ENCODE data around the gene WDFY4. TPM values are rescaled to one million over a fixed set of nuclear protein-coding genes. Genes with fewer than 3 reads are reported as not detected.

The WDFY4 gene
- total and polyA plus RNA-seq, 2 of the 4 experiments (the other 2 are of a cell fraction), result not detected

DNA sequence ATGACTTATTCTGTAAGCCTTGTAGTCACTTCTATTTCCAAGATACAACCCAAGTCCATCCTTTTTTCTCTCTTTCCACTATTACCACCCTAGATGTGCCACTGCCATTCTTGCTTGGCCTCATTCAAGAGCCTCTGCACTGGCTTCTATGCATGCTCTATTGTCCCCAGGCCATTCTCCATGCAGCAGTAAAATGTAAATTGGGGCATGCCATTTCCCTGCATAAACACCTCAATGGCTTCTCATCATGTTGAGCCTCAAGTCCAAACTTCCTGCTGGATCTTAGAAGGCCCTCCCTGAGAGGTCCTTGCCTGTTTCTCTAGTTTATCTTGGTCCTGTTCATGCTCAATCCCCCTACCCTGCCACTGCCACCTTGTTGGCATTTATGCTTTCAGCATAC lies 23.2 kb upstream of the WDFY4 start:
- dilution Hi-C loops (cut with HindIII; ENCODE audit: low sequenced_read_pairs, unreplicated experiment), result no loop called here
- H2BK120ac ChIP-seq (ENCODE audit: low read depth, low read length), result no peak overlapping the region

More for the DNA sequence above, 23.2 kb upstream of the WDFY4 start:
- Histone ChIP-seq H3K18ac (ENCODE audit: low read depth, low read length) (no peak overlapping the region), H3K27ac (ENCODE audit: insufficient read depth, low read length) (no peak overlapping the region), H3K4me1 (ENCODE audit: control insufficient read depth, insufficient read depth, low read length) (0 out of 2 replicates have a peak, but pooled peaks cover 1% of the 10 kb centered on the region), H2AK9ac (replicated peaks; ENCODE audit: low read depth, low read length, poor library complexity) (no peak overlapping the region), H3K9me1 (ENCODE audit: insufficient read depth, low read length) (peaks cover 2% of the 10 kb centered on the region; the same call in 1 of the 2 replicates), H3K4ac (ENCODE audit: low read depth, low read length) (no peak overlapping the region), H3K14ac (replicated peaks; ENCODE audit: low read depth, low read length) (no peak overlapping the region), H4K5ac (ENCODE audit: low read depth, low read length) (no peak overlapping the region), H3K27me3 (ENCODE audit: control insufficient read depth, insufficient read depth, low read length) (peaks cover 23% of the 10 kb centered on the region), H3K9ac (ENCODE audit: low read depth, low read length) (no peak overlapping the region), H2BK20ac (ENCODE audit: low read depth, low read length) (no peak overlapping the region), H2AK5ac (ENCODE audit: low read depth, low read length) (no peak overlapping the region), H3K4me3 (ENCODE audit: insufficient read depth, low read depth, low read length) (no peak overlapping the region), H4K91ac (ENCODE audit: insufficient read depth, low read depth, low read length) (no peak overlapping the region), H3K79me1 (ENCODE audit: low read depth in 1 of 2, low read length in 2 of 2) (peaks cover 0 to 4% of the 10 kb centered on the region in 2 experiments; a peak in 1 of 4 replicates), H3K56ac (ENCODE audit: extremely low read depth, insufficient read depth, low read length) (no peak overlapping the region), H3K36me3 (ENCODE audit: control insufficient read depth, insufficient read depth, low read length) (no peaks in the 10 kb centered on the region), H2BK5ac (ENCODE audit: low read depth, low read length, poor library complexity, severe bottlenecking) (no peak overlapping the region), H4K20me1 (ENCODE audit: insufficient read depth, low read length) (no peaks in the 10 kb centered on the region), H2AFZ (replicated peaks; ENCODE audit: low read length, poor library complexity) (no peak overlapping the region), H4K8ac (ENCODE audit: low read depth in 2 of 2, low read length in 2 of 2) (no peak overlapping the region), H3K9me3 (ENCODE audit: control insufficient read depth, insufficient read depth, low read length) (peaks cover 3% of the 10 kb centered on the region), H3K23ac (ENCODE audit: low read depth, low read length) (no peak overlapping the region), H2BK15ac (ENCODE audit: low read depth, low read length) (no peak overlapping the region), H3K4me2 (ENCODE audit: low read depth, low read length) (no peak overlapping the region)
- in situ Hi-C loops (cut with MboI; ENCODE audit: low sequenced_read_pairs), result no loop called here
- no peak for DNase-seq
- intact Hi-C loops (cut with micrococcal nuclease), result loop anchor here (10.0 kb wide), 1 partner anchor 313 kb away; no protein-coding TSS in a partner anchor
- ATAC-seq (ENCODE audit: low read depth), result no peak
- POLR2A ChIA-PET (ENCODE audit: unreplicated experiment), result no interaction called here
- CTCF ChIA-PET, result no interaction called here
- no TSS peak for BruUV-seq (replicated peaks)
- no peak for TF ChIP-seq CEBPB (IDR thresholded peaks at IDR 0.05; ENCODE audit: low read depth, low read length)
- no peak for TF ChIP-seq MAZ (IDR thresholded peaks at IDR 0.05; ENCODE audit: borderline replicate concordance, low read depth, low read length)
- TF ChIP-seq NFE2L2 (IDR thresholded peaks at IDR 0.05; ENCODE audit: low read depth, low read length), result no peak
- no peak for TF ChIP-seq RFX5 (IDR thresholded peaks at IDR 0.05; ENCODE audit: low read depth, low read length)
- TF ChIP-seq MXI1 (IDR thresholded peaks at IDR 0.05; ENCODE audit: borderline replicate concordance, low read depth, low read length), result no peak
- no peak for TF ChIP-seq SMC3 (IDR thresholded peaks at IDR 0.05; ENCODE audit: low read depth, low read length)
- TF ChIP-seq FOS (IDR thresholded peaks at IDR 0.05; ENCODE audit: low read depth, low read length), result no peak
- no peak for TF ChIP-seq BHLHE40 (IDR thresholded peaks at IDR 0.05; ENCODE audit: low read depth, low read length)
- TF ChIP-seq MAFK (IDR thresholded peaks at IDR 0.05; ENCODE audit: low read depth, low read length), result no peak
- TF ChIP-seq, protein P1, sequence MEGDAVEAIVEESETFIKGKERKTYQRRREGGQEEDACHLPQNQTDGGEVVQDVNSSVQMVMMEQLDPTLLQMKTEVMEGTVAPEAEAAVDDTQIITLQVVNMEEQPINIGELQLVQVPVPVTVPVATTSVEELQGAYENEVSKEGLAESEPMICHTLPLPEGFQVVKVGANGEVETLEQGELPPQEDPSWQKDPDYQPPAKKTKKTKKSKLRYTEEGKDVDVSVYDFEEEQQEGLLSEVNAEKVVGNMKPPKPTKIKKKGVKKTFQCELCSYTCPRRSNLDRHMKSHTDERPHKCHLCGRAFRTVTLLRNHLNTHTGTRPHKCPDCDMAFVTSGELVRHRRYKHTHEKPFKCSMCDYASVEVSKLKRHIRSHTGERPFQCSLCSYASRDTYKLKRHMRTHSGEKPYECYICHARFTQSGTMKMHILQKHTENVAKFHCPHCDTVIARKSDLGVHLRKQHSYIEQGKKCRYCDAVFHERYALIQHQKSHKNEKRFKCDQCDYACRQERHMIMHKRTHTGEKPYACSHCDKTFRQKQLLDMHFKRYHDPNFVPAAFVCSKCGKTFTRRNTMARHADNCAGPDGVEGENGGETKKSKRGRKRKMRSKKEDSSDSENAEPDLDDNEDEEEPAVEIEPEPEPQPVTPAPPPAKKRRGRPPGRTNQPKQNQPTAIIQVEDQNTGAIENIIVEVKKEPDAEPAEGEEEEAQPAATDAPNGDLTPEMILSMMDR (conservative IDR thresholded peaks at IDR 0.05; ENCODE audit: low read depth, low read length), result no peak
- TF ChIP-seq RCOR1 (IDR thresholded peaks at IDR 0.05; ENCODE audit: insufficient replicate concordance, low read length), result no peak
- TF ChIP-seq, protein P2, sequence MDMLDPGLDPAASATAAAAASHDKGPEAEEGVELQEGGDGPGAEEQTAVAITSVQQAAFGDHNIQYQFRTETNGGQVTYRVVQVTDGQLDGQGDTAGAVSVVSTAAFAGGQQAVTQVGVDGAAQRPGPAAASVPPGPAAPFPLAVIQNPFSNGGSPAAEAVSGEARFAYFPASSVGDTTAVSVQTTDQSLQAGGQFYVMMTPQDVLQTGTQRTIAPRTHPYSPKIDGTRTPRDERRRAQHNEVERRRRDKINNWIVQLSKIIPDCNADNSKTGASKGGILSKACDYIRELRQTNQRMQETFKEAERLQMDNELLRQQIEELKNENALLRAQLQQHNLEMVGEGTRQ (IDR thresholded peaks at IDR 0.05; ENCODE audit: low read depth, low read length), result no peak
- no peak for TF ChIP-seq RAD21 (IDR thresholded peaks at IDR 0.05; ENCODE audit: low read length)
- no peak for TF ChIP-seq ELK1 (IDR thresholded peaks at IDR 0.05; ENCODE audit: borderline replicate concordance, low read depth, low read length)
- no peak for TF ChIP-seq CHD1 (IDR thresholded peaks at IDR 0.05; ENCODE audit: low read depth, low read length)

All from IMR-90 (cell line).